ENCODE results near the gene UNC13C. TPM values are rescaled to one million over a fixed set of nuclear protein-coding genes. Genes with fewer than 3 reads are reported as not detected.

Gene UNC13C
- total and polyA plus RNA-seq, 8 donors: 0.03 to 6.4 (median 2.3) TPM; not detected in 3

GRCh38 chr15:54119051-54119450, 140.8 kb downstream of the UNC13C start:
- Histone ChIP-seq H3K4me1 (no peaks in the 10 kb centered on the region), H3K4me3 (no peak overlapping the region), H3K27me3 (no peaks in the 10 kb centered on the region), H3K36me3 (no peaks in the 10 kb centered on the region), H3K9me3 (peaks cover 0 to 6% (median 0%) of the 10 kb centered on the region in 4 donors), H3K27ac (no peak overlapping the region)
- no peak for DNase-seq
- WGBS, 5 donors: 78 to 90% (median 84%) methylated on average over 3 of the region's 3 CpGs
- no peak for TF ChIP-seq CTCF (IDR thresholded peaks at IDR 0.05)
- TF ChIP-seq POLR2AphosphoS5 (IDR thresholded peaks at IDR 0.05): no peak
- no peak for TF ChIP-seq EP300 (IDR thresholded peaks at IDR 0.05)
- TF ChIP-seq POLR2A (IDR thresholded peaks at IDR 0.05): no peak
- intact Hi-C loops (cut with DNase I; ENCODE audit: low total_unique reads): no loop called here

- 91 to 96% (median 94%) methylated on average over 5 of the region's 5 CpGs for WGBS, 5 donors
- H3K4me1 ChIP-seq: no peaks in the 10 kb centered on the region
- no peak for TF ChIP-seq POLR2AphosphoS5 (IDR thresholded peaks at IDR 0.05)
- no peak for TF ChIP-seq CTCF (IDR thresholded peaks at IDR 0.05)
- TF ChIP-seq POLR2A (IDR thresholded peaks at IDR 0.05): no peak
- no peak for TF ChIP-seq EP300 (IDR thresholded peaks at IDR 0.05)
- H3K36me3 ChIP-seq: no peaks in the 10 kb centered on the region
- no peak for DNase-seq
- H3K27me3 ChIP-seq: no peaks in the 10 kb centered on the region
- no peak overlapping the region for H3K27ac ChIP-seq
- H3K9me3 ChIP-seq: peaks cover 0 to 6% (median 0%) of the 10 kb centered on the region in 4 donors
- no peak overlapping the region for H3K4me3 ChIP-seq
- intact Hi-C loops (cut with DNase I; ENCODE audit: low total_unique reads): no loop called here
Measured at GRCh38 chr15:54120949-54121463, 142.8 kb downstream of the UNC13C start.

- WGBS, 5 donors: 84 to 91% (median 89%) methylated on average over 2 of the region's 2 CpGs
- TF ChIP-seq CTCF (IDR thresholded peaks at IDR 0.05) (no peak), EP300 (IDR thresholded peaks at IDR 0.05) (no peak), POLR2A (IDR thresholded peaks at IDR 0.05) (no peak), POLR2AphosphoS5 (IDR thresholded peaks at IDR 0.05) (no peak)
- no peak overlapping the region for H3K4me3 ChIP-seq
- no peak overlapping the region for H3K27ac ChIP-seq
- H3K4me1 ChIP-seq: no peaks in the 10 kb centered on the region
- H3K36me3 ChIP-seq: no peaks in the 10 kb centered on the region
- intact Hi-C loops (cut with DNase I; ENCODE audit: low total_unique reads): no loop called here
- H3K27me3 ChIP-seq: no peaks in the 10 kb centered on the region
- no peak for DNase-seq
- H3K9me3 ChIP-seq: no peaks in the 10 kb centered on the region
Measured at GRCh38 chr15:54127574-54127973, 149.3 kb downstream of the UNC13C start.

GRCh38 chr15:54131410-54131809, 153.2 kb downstream of the UNC13C start:
- Histone ChIP-seq H3K9me3 (no peaks in the 10 kb centered on the region), H3K27me3 (no peaks in the 10 kb centered on the region), H3K36me3 (no peaks in the 10 kb centered on the region), H3K4me3 (no peak overlapping the region), H3K27ac (no peak overlapping the region), H3K4me1 (no peaks in the 10 kb centered on the region)
- intact Hi-C loops (cut with DNase I; ENCODE audit: low total_unique reads): no loop called here
- DNase-seq: no peak
- WGBS, 5 donors: 64 to 78% (median 71%) methylated on average over 3 of the region's 3 CpGs
- TF ChIP-seq POLR2AphosphoS5 (IDR thresholded peaks at IDR 0.05) (no peak), EP300 (IDR thresholded peaks at IDR 0.05) (no peak), POLR2A (IDR thresholded peaks at IDR 0.05) (no peak), CTCF (IDR thresholded peaks at IDR 0.05) (no peak)
